BE2C (cell line): Measurements from ENCODE around the gene TM4SF4.

Experiments
- DNase-seq: peaks from one replicate; pipeline ENCODE4 v3.0.0-alpha.2; 2020
- H3K27me3 ChIP-seq: fragments of 250-450 bp; sonication (Bioruptor Pico); 2 replicates; pipeline ENCODE4 v1.5.1; 2020; ENCODE audit warnings: mild to moderate bottlenecking
- H3K36me3 ChIP-seq: fragments of 250-450 bp; sonication (Bioruptor Pico); 2 replicates; pipeline ENCODE4 v1.5.1; 2020; ENCODE audit warnings: mild to moderate bottlenecking
- H3K4me1 ChIP-seq: fragments of 250-450 bp; sonication (Bioruptor Pico); 2 replicates; pipeline ENCODE4 v1.5.1; 2020
- H3K4me3 ChIP-seq: 2 replicates; pipeline ENCODE4 v1.5.1; 2011; ENCODE audit warnings: low read depth, low read length
- H3K9me3 ChIP-seq: fragments of 250-450 bp; sonication (Bioruptor Pico); 2 replicates; pipeline ENCODE4 v1.5.1; 2020
- CTCF ChIP-seq: IDR thresholded peaks from 2 replicates; pipeline ENCODE4 v1.5.1; 2012; ENCODE audit warnings: mild to moderate bottlenecking, low read depth, low read length

The TM4SF4 gene

DNA sequence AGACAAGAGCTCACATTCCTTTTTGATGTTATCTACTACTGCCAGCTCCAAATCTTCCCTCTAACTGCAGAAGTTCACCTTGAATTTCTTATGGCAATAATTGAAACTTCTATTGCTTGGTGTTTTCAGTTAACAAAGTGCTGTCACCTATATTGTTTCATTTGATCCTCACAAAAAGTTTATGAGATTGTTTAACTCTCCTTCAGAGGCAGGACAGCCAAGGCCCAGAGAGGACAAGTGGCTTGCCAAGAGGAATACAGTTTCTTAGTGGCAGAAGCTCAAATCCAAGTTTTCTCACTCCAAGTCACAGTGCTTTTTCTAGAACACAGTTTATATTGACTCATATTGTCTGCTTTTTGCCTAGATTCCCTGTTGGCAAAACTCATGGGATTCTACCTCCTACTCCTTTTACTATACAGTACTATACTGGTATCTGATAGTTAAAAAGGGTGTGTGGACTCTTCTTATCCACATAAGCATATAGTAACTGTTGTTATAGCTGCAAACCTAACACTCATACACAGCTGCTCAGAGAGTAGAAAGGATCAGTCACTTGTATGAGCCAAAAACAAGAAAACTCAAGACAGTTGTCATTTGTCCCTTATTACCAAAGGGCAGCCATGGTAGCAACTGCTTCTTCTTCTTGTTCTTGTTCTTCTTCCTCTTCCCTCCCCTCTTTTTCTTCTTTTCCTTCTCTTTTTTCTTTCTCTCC, 15.9 kb downstream of the TM4SF4 start:
- no peak overlapping the region for H3K4me3 ChIP-seq
- no peaks in the 10 kb centered on the region for H3K36me3 ChIP-seq
- no peaks in the 10 kb centered on the region for H3K9me3 ChIP-seq
- DNase-seq = no peak
- TF ChIP-seq CTCF = no peak
- H3K4me1 ChIP-seq = no peaks in the 10 kb centered on the region
- no peaks in the 10 kb centered on the region for H3K27me3 ChIP-seq

GRCh38 chr3:149493315-149494021, 19.0 kb downstream of the TM4SF4 start:
- Histone ChIP-seq H3K27me3 (no peaks in the 10 kb centered on the region), H3K4me3 (no peak overlapping the region), H3K9me3 (no peaks in the 10 kb centered on the region), H3K36me3 (no peaks in the 10 kb centered on the region), H3K4me1 (no peaks in the 10 kb centered on the region)
- no peak for TF ChIP-seq CTCF
- no peak for DNase-seq

GRCh38 chr3:149494022-149494758, 19.7 kb downstream of the TM4SF4 start:
- DNase-seq = peak; percentile 75
- H3K4me1 ChIP-seq = no peaks in the 10 kb centered on the region
- H3K9me3 ChIP-seq = no peaks in the 10 kb centered on the region
- peak; percentile 93 for TF ChIP-seq CTCF
- no peaks in the 10 kb centered on the region for H3K36me3 ChIP-seq
- no peaks in the 10 kb centered on the region for H3K27me3 ChIP-seq
- H3K4me3 ChIP-seq = no peak overlapping the region

DNA sequence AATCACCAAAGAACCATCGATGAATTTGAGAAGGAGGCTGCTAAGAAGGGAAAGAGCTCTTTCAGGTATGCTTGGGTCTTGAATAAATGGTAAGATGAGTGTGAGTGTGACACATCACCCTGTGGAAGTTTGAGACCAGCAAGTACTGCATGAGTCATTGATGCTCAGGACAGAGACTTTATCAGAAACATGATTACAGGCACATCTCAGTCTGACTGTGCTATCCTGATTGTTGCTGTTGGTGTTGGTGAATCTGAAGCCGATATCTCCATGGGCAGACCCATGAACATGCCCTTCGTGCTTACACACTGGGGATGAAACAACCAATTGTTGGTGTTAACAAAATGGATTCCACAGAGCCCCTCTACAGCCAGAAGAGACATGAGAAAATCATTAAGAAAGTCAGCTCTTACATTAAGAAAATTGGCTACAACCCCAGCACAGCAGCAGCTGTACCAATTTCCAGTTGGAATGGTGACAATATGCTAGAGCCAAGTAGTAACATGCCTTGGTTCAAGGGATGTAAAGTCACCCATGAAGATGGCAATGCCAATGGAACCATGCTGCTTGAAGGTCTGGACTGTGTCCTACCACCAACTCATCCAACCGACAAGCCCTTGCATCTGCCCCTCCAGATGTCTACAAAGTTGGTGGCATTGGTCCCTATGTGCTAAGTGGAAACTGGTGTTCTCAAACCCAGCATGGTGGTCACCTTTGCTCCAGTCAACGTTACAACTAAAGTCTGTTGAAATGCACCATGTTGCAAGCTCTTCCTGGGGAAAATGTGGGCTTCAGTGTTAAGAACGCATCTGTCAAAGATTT, 20.5 kb downstream of the TM4SF4 start:
- Histone ChIP-seq H3K9me3 (no peaks in the 10 kb centered on the region), H3K27me3 (no peaks in the 10 kb centered on the region), H3K36me3 (no peaks in the 10 kb centered on the region), H3K4me3 (no peak overlapping the region), H3K4me1 (no peaks in the 10 kb centered on the region)
- TF ChIP-seq CTCF = no peak
- no peak for DNase-seq

DNA sequence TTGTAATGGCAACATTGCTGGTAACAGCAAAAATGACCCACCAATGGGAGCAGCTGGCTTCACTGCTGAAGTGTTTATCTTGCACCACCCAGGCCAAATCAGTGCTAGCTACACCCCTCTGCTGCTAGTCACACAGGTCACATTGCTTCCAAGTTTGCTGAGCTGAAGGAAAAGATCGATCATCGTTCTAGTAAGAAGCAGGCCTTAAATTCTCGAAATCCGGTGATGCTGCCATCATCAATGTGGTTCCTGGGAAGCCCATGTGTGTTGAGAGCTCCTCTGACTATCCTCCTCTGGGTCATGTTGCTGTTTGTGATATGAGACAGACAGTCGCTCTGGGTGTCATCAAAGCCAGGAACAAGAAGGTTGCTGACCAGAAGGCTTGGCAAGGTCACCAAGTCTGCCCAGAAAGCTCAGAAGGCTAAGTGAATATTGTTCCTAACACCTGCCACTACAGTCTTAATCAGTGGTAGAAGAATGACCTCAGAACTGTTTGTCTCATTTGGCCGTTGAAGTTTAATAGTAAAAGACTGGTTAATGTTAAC, 21.2 kb downstream of the TM4SF4 start:
- Histone ChIP-seq H3K4me1 (no peaks in the 10 kb centered on the region), H3K4me3 (no peak overlapping the region), H3K9me3 (no peaks in the 10 kb centered on the region), H3K27me3 (no peaks in the 10 kb centered on the region), H3K36me3 (no peaks in the 10 kb centered on the region)
- DNase-seq = no peak
- TF ChIP-seq CTCF = no peak
